Fibroblast of lung (primary cell): ENCODE measurements around the gene MSI2. TPM values are rescaled to one million over a fixed set of nuclear protein-coding genes. Genes with fewer than 3 reads are reported as not detected.

Source experiments
- DNase-seq, 2 donors: peaks; one replicate each; pipeline versions ENCODE4 v3.0.0 to v3.0.0-alpha.2; 2010; ENCODE audit warnings: low read depth in 2 of 2
- H2AFZ ChIP-seq: 2 replicates; pipeline ENCODE4 v1.5.1; 2012; ENCODE audit warnings: low read length, control low read depth, inconsistent platforms
- H3K27ac ChIP-seq: 2 replicates; pipeline ENCODE4 v1.5.1; 2011; ENCODE audit warnings: low read length, control low read depth; ENCODE audit not compliant: insufficient read depth
- H3K27me3 ChIP-seq: 2 replicates; pipeline ENCODE4 v1.5.1; 2011; ENCODE audit warnings: mild to moderate bottlenecking, low read length; ENCODE audit not compliant: control insufficient read depth, insufficient read depth
- H3K36me3 ChIP-seq: 2 replicates; pipeline ENCODE4 v1.5.1; 2011; ENCODE audit warnings: low read length; ENCODE audit not compliant: control insufficient read depth, insufficient read depth
- H3K4me1 ChIP-seq: 2 replicates; pipeline ENCODE4 v1.5.1; 2011; ENCODE audit warnings: low read length; ENCODE audit not compliant: control insufficient read depth, insufficient read depth; ENCODE audit errors: extremely low read depth
- H3K4me2 ChIP-seq: 2 replicates; pipeline ENCODE4 v1.5.1; 2011; ENCODE audit warnings: low read length, control low read depth; ENCODE audit not compliant: insufficient read depth; ENCODE audit errors: extremely low read depth
- H3K4me3 ChIP-seq, 4 experiments: fragments of 200-600 bp in 1 of 4; sonication (generic) in 1 of 4; replicated peaks in 1 of 4; 2 replicates each; pipeline ENCODE4 v1.5.1; 2011 to 2016; ENCODE audit warnings: low read length in 4 of 4, low read depth in 3 of 4, mild to moderate bottlenecking in 3 of 4, control low read depth in 2 of 4, inconsistent platforms in 1 of 4, mixed read lengths in 1 of 4; ENCODE audit not compliant: insufficient read depth in 1 of 4; ENCODE audit errors: control extremely low read depth in 1 of 4
- H3K79me2 ChIP-seq: 2 replicates; pipeline ENCODE4 v1.5.1; 2012; ENCODE audit warnings: mild to moderate bottlenecking, low read length, inconsistent platforms; ENCODE audit not compliant: control insufficient read depth, insufficient read depth
- H3K9ac ChIP-seq: 2 replicates; pipeline ENCODE4 v1.5.1; 2011; ENCODE audit warnings: mild to moderate bottlenecking, low read length, control low read depth; ENCODE audit not compliant: insufficient read depth
- H3K9me3 ChIP-seq: 2 replicates; pipeline ENCODE4 v1.5.1; 2012; ENCODE audit warnings: low read depth, low read length; ENCODE audit not compliant: control insufficient read depth, insufficient read depth
- H4K20me1 ChIP-seq: 2 replicates; pipeline ENCODE4 v1.5.1; 2011; ENCODE audit warnings: low read length; ENCODE audit not compliant: control insufficient read depth, insufficient read depth; ENCODE audit errors: extremely low read depth
- EZH2 ChIP-seq: IDR thresholded peaks from 2 replicates; pipeline ENCODE4 v1.5.1; 2012; ENCODE audit warnings: low read length, control low read depth, mild to moderate bottlenecking; ENCODE audit errors: missing control alignments
- polyA plus RNA-seq, 2 donors: library from polyadenylated mRNA; depleted of rRNA in 1 of 2; stranded (reverse) in 1 of 2; unstranded in 1 of 2; fragments of >200 nt; gene quantifications; 2 replicates each; pipeline ENCODE4 v1.2.1, GENCODE V29; 2011 to 2012; ENCODE audit warnings: missing spikeins in 1 of 2
- total RNA-seq: library from RNA; depleted of rRNA; stranded (reverse); fragments of >200 nt; gene quantifications from 2 replicates; pipeline ENCODE4 v1.2.1, GENCODE V29; 2014
- TF ChIP-seq, protein P1 (sequence below), 2 donors: IDR thresholded peaks in 1 of 2; conservative IDR thresholded peaks in 1 of 2; 1 replicate in 1 of 2; 2 replicates in 1 of 2; pipeline ENCODE4 v1.5.1; 2011 to 2012; ENCODE audit warnings: low read length in 2 of 2, control low read depth in 1 of 2, inconsistent platforms in 1 of 2, low read depth in 1 of 2, mild to moderate bottlenecking in 1 of 2

Gene MSI2
- total and polyA plus RNA-seq, 2 donors (not counting 1 experiment from before 2014, with no cell fraction given), result 6.8 to 14.2 TPM

DNA sequence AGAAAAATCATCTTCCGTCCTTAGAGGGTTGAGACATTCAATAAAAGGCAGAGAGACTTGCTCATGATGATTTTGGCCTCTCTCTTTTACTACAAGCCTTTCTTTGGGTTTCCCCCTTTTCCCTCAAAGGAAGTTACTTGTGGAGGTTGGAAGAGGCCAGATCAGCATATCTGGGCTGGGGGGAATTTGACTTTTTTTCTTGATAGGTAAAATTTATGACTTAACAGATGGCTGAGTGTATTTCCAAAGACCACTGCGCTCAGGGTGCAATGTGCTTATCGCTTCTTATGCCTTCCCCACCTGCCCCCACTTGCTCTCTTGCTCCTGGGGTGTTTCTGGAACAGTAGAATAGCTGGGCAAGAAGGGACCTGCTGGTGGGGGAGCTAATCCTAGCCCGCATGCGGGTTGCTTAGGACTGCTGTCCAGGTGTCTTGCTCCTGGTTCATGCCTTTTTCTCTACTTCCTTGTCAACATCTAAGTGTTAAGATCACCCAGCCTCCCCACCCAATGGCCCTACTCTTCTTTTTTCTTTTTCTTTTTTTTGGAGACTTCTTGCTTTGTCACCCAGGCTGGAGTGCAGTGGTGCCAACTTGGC, 131.9 kb downstream of the MSI2 start:
- H3K36me3 ChIP-seq, result no peaks in the 10 kb centered on the region
- H2AFZ ChIP-seq, result no peak overlapping the region
- H3K4me1 ChIP-seq, result no peaks in the 10 kb centered on the region
- no peak overlapping the region for H3K4me2 ChIP-seq
- H3K4me3 ChIP-seq, result no peak overlapping the region
- no peaks in the 10 kb centered on the region for H3K9me3 ChIP-seq
- H3K27me3 ChIP-seq, result no peaks in the 10 kb centered on the region
- no peak overlapping the region for H3K27ac ChIP-seq
- no peaks in the 10 kb centered on the region for H3K79me2 ChIP-seq
- TF ChIP-seq EZH2, result no peak
- TF ChIP-seq, protein P1, sequence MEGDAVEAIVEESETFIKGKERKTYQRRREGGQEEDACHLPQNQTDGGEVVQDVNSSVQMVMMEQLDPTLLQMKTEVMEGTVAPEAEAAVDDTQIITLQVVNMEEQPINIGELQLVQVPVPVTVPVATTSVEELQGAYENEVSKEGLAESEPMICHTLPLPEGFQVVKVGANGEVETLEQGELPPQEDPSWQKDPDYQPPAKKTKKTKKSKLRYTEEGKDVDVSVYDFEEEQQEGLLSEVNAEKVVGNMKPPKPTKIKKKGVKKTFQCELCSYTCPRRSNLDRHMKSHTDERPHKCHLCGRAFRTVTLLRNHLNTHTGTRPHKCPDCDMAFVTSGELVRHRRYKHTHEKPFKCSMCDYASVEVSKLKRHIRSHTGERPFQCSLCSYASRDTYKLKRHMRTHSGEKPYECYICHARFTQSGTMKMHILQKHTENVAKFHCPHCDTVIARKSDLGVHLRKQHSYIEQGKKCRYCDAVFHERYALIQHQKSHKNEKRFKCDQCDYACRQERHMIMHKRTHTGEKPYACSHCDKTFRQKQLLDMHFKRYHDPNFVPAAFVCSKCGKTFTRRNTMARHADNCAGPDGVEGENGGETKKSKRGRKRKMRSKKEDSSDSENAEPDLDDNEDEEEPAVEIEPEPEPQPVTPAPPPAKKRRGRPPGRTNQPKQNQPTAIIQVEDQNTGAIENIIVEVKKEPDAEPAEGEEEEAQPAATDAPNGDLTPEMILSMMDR (conservative IDR thresholded peaks at IDR 0.05 in 1 of 2, IDR thresholded peaks at IDR 0.05 in 1 of 2; ENCODE audit: low read depth in 1 of 2, low read length in 2 of 2), result no peak
- no peak overlapping the region for H3K9ac ChIP-seq
- DNase-seq, result no peak
- no peaks in the 10 kb centered on the region for H4K20me1 ChIP-seq

DNA sequence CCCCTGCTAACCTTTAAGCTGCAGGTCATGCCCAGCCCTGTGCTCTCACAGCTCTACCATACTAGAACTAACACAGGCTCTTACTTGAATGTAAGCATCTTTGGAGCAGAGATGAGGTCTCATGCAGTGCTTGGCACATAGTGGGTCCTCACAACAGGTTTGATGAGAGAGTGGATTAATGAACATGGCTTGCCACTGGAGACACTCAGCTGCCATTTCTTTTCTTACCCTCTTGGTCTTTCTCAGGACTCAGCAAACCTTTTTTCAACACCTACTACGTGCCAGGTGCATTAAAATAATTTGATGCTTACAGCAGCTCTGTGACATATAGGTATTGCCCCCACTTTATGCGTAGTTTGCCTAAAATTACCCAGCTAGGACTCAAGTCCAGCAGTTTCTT, 133.2 kb downstream of the MSI2 start:
- no peaks in the 10 kb centered on the region for H4K20me1 ChIP-seq
- no peaks in the 10 kb centered on the region for H3K36me3 ChIP-seq
- no peaks in the 10 kb centered on the region for H3K9me3 ChIP-seq
- no peak overlapping the region for H2AFZ ChIP-seq
- H3K4me3 ChIP-seq, result no peak overlapping the region
- TF ChIP-seq, protein P1 (conservative IDR thresholded peaks at IDR 0.05 in 1 of 2, IDR thresholded peaks at IDR 0.05 in 1 of 2; ENCODE audit: low read depth in 1 of 2, low read length in 2 of 2), result no peak
- no peak for TF ChIP-seq EZH2
- H3K4me2 ChIP-seq, result no peak overlapping the region
- H3K27ac ChIP-seq, result no peak overlapping the region
- H3K9ac ChIP-seq, result no peak overlapping the region
- no peaks in the 10 kb centered on the region for H3K4me1 ChIP-seq
- no peaks in the 10 kb centered on the region for H3K27me3 ChIP-seq
- H3K79me2 ChIP-seq, result no peaks in the 10 kb centered on the region
- no peak for DNase-seq

DNA sequence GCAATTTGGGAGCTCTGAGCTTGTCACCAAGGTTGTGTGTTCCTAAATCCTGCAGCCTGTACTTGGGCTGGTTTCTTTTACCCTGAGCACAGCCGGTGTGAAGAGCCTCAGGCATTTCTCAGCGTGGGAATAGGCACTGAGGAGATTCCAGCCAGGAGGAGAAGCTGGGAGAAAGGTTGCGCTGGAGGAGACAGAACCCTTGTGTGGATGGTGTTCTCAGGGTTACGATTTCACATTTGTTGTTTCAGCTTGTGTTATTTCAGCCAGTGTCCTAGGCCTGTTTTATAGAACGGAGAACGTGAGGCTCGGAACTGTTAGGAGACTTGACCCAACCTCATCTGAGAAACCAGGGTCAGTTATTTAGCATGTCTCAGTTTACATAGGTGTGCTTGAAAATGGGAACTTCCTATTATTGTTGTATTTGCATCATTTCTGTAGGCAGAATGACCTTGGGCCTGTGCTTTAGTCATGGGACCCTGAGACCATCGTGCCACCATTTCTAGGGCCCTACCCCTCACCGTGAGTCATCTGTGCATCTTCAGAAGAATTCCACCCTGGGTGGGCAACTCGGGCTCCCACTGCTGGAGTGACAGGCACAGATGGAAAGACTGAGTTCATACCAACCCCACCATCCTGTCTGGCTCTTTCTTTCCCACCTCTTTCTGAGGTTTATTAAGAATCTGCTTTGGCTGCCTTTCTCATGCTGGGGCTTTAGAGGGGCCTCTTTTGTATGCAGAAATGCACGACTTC, 134.9 kb downstream of the MSI2 start:
- Histone ChIP-seq H3K4me3 (no peak overlapping the region), H3K79me2 (no peaks in the 10 kb centered on the region), H3K27ac (no peak overlapping the region), H3K4me1 (no peaks in the 10 kb centered on the region), H3K9me3 (no peaks in the 10 kb centered on the region), H3K4me2 (no peak overlapping the region), H3K27me3 (no peaks in the 10 kb centered on the region), H2AFZ (no peak overlapping the region), H4K20me1 (no peaks in the 10 kb centered on the region), H3K36me3 (no peaks in the 10 kb centered on the region), H3K9ac (no peak overlapping the region)
- TF ChIP-seq, protein P1 (conservative IDR thresholded peaks at IDR 0.05 in 1 of 2, IDR thresholded peaks at IDR 0.05 in 1 of 2; ENCODE audit: low read depth in 1 of 2, low read length in 2 of 2), result no peak
- no peak for TF ChIP-seq EZH2
- no peak for DNase-seq
